Inferior parietal cortex (tissue), 1 donor: ENCODE measurements around the gene BRINP1.

Experiments
- DNase-seq: peaks from one replicate; pipeline ENCODE4 v3.0.0-alpha.2; 2016; ENCODE audit errors: extremely low spot score

BRINP1 gene

GRCh38 chr9:119343059-119343990 is 25.9 kb downstream of the BRINP1 start:
- no peak for DNase-seq

DNA sequence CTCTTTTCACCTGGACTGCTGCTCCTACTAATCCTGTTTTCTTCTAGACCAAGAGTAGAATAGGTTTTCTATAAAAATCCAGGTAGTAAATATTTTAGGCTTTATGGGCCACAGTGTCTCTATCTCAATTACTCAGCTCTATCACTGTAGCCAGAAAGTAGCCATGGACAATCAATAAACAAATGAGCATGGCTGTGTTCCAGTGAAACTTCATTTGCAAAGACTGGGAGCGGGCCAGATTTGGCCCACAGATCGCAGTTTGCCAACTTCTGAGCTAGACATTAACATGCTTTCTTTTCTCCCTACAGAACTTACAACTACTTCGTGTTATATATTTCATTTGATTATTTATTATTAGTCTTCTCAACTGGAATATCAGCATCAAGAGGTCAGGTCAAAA is 30.2 kb downstream of the BRINP1 start:
- DNase-seq = no peak

- no peak for DNase-seq
These were observed 31.7 kb downstream of the BRINP1 start for GRCh38 chr9:119337573-119337972.

DNA sequence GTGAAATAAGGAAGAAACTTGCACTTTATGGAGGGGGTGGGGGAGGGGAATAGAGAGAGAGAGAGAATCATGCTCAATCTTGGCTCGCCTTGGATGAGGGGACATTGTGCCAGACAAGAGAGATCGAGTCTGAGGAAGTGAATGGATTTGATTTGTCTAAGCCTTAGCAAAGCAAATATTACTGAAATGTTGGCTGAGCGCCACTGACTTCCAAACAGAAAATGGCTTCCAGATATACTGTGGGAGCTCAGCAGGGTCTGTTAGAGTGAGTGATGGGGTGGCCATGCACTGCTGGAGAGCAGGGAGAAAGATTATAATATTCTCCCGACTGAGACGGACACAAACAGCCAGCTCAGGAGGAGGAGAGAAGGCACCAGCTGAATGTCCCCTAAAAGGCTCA is 34.5 kb downstream of the BRINP1 start:
- DNase-seq = no peak

DNA sequence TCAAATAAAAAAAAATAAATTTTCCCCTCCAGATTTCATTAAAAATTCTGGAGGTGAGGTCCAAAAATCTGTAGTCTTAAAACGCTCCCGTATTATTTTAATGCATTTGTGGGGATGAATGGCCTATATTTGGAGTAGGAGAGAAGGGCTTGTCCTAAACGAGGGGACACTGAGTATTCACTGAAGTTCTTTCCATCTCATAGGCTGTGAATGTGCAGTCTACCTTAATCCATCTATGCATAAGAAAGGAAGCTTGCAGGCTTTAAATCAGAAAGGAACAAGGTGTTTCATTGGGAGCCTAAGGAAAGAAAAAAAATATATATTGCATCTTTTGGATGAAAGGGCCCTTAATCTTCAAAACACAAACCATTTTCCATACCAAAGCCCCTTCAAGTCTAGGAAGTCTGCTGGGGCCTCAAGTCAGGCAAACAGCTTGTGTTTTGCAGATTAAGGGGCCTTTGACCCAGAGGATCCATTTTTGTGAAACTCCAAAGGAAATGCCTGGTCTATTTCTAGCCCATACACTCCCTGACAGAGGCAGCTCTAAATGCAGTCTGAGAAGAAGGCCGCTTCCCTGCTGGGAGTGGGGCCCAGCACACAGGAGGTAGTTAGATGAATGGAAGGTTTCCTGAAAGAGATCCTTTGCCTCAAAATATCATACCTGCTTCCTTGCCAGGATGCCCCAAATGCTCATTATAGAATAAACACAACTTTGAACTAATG is 35.6 kb downstream of the BRINP1 start:
- no peak for DNase-seq

- no peak for DNase-seq
These were observed 36.7 kb downstream of the BRINP1 start for GRCh38 chr9:119332522-119332921.

GRCh38 chr9:119322184-119322583 is 47.1 kb downstream of the BRINP1 start:
- DNase-seq = no peak

- DNase-seq = no peak
These were observed 50.9 kb downstream of the BRINP1 start for GRCh38 chr9:119318371-119318770.

DNA sequence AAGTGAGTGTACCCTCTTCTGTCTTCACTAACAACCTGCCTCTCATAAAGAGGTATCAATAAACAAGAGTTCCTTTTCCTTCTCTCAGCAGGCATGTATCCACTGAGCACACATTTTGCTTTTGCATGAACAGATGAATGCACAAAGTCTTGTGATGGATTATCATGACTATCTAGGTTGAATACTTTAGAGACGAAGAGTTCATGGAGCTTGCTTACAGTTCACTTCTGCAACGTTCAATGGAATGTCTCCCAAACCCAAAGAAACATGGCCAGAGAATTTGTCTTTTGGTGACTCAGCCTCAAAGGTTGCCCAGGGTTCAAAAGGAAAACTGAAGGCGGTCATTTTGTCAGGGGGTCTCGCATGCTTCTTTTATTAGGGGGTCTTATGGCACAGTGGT is 55.4 kb downstream of the BRINP1 start:
- DNase-seq = no peak

DNA sequence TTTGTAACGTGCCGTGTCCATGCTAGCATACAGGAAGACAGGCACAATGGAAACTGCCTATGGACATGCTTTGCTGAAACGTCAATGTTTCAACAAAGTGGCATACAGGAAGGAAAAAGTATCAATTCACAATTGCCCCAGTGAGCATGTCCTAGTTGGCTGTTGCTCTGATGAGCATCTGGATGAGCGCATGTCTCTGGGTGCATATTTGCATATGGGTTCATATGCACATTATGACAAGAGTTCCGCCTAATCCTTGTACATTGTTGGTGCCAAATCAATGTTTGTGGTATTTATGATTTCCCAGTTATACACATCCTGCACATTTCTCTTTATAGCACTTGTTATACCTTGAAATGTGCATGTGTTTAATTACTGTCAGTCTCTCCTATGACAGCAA is 58.5 kb downstream of the BRINP1 start:
- no peak for DNase-seq

- no peak for DNase-seq
These were observed 61.8 kb downstream of the BRINP1 start for GRCh38 chr9:119307471-119307870.

DNA sequence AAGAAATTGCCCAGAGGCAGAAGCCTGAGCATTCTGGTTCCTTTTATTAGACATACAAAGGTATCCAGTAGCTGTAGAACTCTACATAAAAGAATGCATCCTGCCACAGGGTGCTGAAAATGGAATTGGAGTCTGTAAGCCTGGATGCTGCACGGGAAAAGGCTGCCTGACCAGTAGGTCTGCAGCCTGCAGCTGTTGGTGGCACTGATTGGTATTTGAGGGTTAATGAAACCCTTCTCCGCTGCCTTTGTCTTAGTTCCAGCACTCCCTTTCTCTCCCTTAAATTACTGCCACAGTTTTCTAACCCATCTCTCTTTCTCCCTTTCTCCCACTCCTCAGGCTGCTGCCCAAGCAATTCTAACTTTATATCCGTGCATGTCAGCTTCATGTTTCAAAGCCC is 64.7 kb downstream of the BRINP1 start:
- no peak for DNase-seq

- DNase-seq = no peak
These were observed 66.1 kb downstream of the BRINP1 start for GRCh38 chr9:119302988-119303698.

- no peak for DNase-seq
These were observed 71.0 kb downstream of the BRINP1 start for GRCh38 chr9:119298076-119298853.

GRCh38 chr9:119291554-119291953 is 77.7 kb downstream of the BRINP1 start:
- DNase-seq = no peak

DNA sequence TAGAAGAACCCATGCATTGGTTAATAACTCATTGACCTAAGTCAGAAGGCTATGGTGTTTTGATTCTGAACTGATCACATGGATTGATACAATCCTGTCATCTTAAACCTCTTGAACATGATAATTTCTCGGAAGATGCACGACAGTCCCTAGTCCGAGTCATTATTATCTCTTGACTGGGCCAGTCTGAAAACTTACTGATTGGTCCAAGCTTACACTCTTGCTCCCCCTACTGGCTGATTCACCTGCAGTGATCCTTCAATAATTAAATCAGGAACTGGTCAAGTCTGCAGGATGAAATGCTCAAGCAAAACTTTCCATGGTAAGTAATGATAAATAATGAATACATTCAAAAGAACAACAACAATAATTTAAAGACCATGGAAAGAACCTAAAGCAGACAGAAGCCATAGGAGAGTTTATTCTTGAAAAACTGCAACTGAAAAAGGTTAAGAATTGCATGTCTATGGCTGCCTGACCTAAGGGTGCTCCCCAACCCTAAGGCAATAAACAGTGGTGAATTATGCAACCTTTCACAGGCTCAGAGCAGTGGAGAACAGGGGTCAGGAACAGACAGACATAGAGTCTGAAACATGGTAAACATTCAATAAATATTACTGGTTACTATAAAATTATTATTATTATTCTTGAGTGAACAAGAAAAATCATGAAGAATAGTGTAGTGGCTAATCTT is 79.3 kb downstream of the BRINP1 start:
- DNase-seq = peak; percentile 70

DNA sequence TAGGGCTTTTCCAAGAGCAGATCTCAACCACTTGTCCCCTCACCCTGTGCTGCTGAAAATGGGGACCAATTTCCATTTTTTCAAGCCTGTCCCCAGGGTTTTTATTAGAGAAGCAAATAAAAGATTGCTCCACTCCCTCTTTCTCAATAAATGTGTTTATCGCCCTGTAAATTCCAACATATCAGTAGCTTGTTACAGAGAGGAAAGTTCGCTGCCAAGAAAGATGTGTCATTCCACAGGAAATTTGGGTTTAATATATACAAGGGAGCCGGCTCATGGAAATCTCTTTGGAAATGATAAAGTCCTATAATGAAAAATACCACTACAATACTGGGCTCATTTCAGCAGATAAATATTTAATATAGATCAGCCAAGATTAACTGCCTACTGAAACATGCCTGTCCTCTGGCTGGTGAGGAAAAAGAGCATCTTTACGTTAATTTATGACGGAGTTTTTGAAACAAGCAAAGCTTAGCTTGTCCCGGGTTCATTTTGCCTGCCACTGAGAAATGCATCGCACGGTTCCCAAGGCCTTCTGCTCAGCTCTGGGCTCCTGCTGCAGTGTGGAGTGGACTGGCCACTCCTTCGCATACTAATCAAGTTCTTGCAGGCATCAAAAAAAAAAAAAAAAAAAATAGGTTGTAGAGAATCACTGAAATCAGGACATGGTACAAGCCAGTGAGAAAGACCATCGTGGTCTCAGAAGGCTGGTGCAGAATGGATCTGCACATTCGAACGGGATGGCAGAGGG is 84.5 kb downstream of the BRINP1 start:
- no peak for DNase-seq

GRCh38 chr9:119284118-119284517 is 85.1 kb downstream of the BRINP1 start:
- DNase-seq = peak; percentile 76

DNA sequence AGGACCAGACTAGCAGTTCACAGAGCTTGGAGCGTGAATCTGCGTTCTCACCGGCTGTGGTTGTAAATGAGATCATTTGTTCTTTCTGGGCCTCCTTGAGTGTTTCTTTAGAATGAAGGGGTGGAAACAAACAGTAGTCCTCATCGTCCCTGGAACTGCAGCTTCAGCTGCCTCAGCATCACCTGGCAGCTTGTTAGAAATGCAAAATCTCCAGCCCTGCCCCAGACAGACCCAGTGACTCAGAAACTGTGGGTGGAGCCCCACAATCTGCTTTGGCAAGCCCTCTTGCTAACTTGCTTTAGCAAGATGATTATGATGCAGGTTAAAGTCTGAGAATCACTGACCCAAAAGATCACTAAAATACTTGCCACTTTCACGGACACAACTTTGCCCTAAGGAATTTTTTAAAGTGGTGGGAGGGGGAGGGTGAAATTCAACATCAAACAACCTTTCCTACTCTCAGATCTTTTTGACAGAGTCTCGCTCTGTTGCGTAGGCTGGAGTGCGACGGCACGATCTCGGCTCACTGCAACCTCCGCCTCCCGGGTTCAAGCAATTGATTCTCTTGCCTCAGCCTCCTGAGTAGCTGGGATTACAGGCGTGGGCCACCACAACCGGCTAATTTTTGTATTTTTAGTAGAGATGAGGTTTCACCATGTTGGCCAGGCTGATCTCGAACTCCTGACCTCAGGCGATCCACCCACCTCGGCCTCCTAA is 86.0 kb downstream of the BRINP1 start:
- no peak for DNase-seq
